Common myeloid progenitor, CD34-positive (primary cell): ENCODE measurements around the gene TMED4.
"Not testable (repeated sequence)": the region's sequence is repeated elsewhere in the genome, so short reads cannot be mapped to it uniquely, and the experiment has no call there.

Source experiments
- CTCF ChIA-PET: fragments of 350-600 bp; sonication (Branson Sonifier 250); formaldehyde crosslinking; loops from one replicate; lab custom pipeline; 2021; ENCODE audit warnings: antibody characterized with exemption; lab: Charles Lee
- POLR2A ChIA-PET: fragments of 350-600 bp; sonication (Branson Sonifier 250); formaldehyde crosslinking; loops from one replicate; lab custom pipeline; 2021; ENCODE audit warnings: antibody characterized with exemption; lab: Charles Lee
- DNase-seq, 3 donors: peaks; one replicate each; pipeline versions ENCODE4 v3.0.0 to v3.0.0-alpha.2; 2013
- H3K27ac ChIP-seq, 2 experiments: 1 replicate in 1 of 2; 2 replicates in 1 of 2; pipeline ENCODE4 v1.7.0; 2013; ENCODE audit warnings: inconsistent platforms in 2 of 2, low read length in 2 of 2, mild to moderate bottlenecking in 2 of 2, low read depth in 1 of 2, moderate library complexity in 1 of 2; ENCODE audit not compliant: severe bottlenecking in 2 of 2, insufficient read depth in 1 of 2, poor library complexity in 1 of 2
- H3K27me3 ChIP-seq, 5 experiments: replicated peaks in 2 of 5; 1 replicate in 3 of 5; 2 replicates in 2 of 5; pipeline versions ENCODE4 v1.6.1 to v1.7.0; 2013; ENCODE audit warnings: low read length in 4 of 5, mild to moderate bottlenecking in 2 of 5, moderate library complexity in 2 of 5, inconsistent platforms in 1 of 5; ENCODE audit not compliant: insufficient read depth in 5 of 5, control insufficient read depth in 4 of 5
- H3K36me3 ChIP-seq, 4 experiments: 1 replicate in 2 of 4; 2 replicates in 2 of 4; pipeline versions ENCODE4 v1.6.1 to v1.7.0; 2013; ENCODE audit warnings: low read length in 3 of 4, control low read depth in 1 of 4, mild to moderate bottlenecking in 1 of 4; ENCODE audit not compliant: control insufficient read depth in 4 of 4, insufficient read depth in 4 of 4
- H3K4me1 ChIP-seq, 4 experiments: 1 replicate in 3 of 4; 2 replicates in 1 of 4; pipeline versions ENCODE4 v1.6.1 to v1.7.1; 2013; ENCODE audit warnings: low read length in 3 of 4, mild to moderate bottlenecking in 3 of 4, control low read depth in 1 of 4, inconsistent platforms in 1 of 4, moderate library complexity in 1 of 4; ENCODE audit not compliant: control insufficient read depth in 4 of 4, insufficient read depth in 4 of 4; ENCODE audit errors: control extremely low read depth in 1 of 4
- H3K4me3 ChIP-seq, 7 experiments: 1 replicate in 4 of 7; 2 replicates in 3 of 7; pipeline versions ENCODE4 v1.5.1 to v1.7.0; 2013; ENCODE audit warnings: mild to moderate bottlenecking in 7 of 7, low read length in 6 of 7, moderate library complexity in 6 of 7, inconsistent platforms in 2 of 7, low read depth in 2 of 7, control low read depth in 1 of 7; ENCODE audit not compliant: insufficient read depth in 4 of 7, control insufficient read depth in 1 of 7; ENCODE audit errors: extremely low read depth in 1 of 7
- H3K9me3 ChIP-seq, 5 experiments: 1 replicate in 4 of 5; 2 replicates in 1 of 5; pipeline versions ENCODE4 v1.6.1 to v1.7.1; 2013; ENCODE audit warnings: low read length in 4 of 5, mild to moderate bottlenecking in 2 of 5, inconsistent platforms in 1 of 5, low read depth in 1 of 5, moderate library complexity in 1 of 5; ENCODE audit not compliant: control insufficient read depth in 4 of 5, insufficient read depth in 2 of 5; ENCODE audit errors: control extremely low read depth in 1 of 5
- WGBS: methylation state at CpG from one replicate; pipeline ENCODE4 v1.1.5; 2013; ENCODE audit not compliant: insufficient coverage; 5-methylcytosine and 5-hydroxymethylcytosine counted together

The TMED4 gene

DNA sequence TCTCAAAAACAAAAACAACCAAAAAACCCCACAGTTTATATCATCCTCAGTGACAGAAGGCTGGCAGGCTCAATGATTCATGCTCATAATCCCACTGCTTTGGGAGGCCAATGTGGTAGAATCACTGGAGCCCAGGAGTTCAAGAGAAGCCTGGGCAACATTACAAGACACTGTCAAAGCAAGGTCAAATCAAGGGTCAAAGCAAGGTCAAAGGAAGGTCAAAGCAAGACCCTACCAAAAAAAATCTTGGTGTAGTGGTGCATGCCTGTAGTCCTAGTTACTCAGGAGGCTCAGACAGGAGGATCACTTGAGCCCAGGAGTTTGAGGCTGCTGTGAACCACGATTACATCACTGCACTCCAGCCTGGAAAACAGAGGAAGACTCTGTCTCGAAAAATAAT, 26.7 kb downstream of the TMED4 start:
- no peak for DNase-seq
- Histone ChIP-seq H3K9me3 (no peaks in the 10 kb centered on the region), H3K27ac (no peak overlapping the region), H3K4me1 (peaks cover 0 to 1% (median 0%) of the 10 kb centered on the region in 4 experiments), H3K36me3 (no peaks in the 10 kb centered on the region), H3K4me3 (no peak overlapping the region), H3K27me3 (no peaks in the 10 kb centered on the region)
- ChIA-PET POLR2A (no interaction called here), CTCF (interaction anchor here (1.5 kb wide), 1 partner anchor 16 kb away, joined by 3 read pairs; no protein-coding TSS in a partner anchor)
- 83% methylated on average over 1 of the region's 2 CpGs for WGBS

DNA sequence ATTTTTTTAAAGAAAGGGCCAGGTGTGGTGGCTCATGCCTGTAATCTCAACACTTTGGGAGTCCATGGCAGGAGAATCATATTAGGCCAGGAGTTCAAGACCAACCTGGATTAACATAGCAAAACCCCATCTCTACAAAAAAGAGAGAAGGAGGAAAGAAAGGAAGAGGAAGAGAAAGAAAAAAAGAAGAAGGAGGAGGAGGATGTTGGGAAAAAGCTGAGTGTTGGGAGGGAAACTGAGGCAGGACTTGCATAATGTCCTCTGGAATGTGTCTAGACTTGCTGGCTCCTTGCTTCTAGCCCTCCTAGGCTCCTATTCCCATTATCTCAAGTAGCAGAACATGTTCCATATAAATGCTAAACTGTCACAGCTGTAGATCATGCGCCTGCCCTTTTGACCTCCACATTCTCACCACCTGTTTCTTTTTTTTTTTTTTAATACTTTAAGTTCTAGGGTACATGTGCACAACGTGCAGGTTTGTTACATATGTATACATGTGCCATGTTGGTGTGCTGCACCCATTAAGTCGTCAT, 29.5 kb downstream of the TMED4 start:
- H3K27ac ChIP-seq, POLR2A ChIA-PET, H3K9me3 ChIP-seq, H3K4me3 ChIP-seq, H3K4me1 ChIP-seq, H3K27me3 ChIP-seq, H3K36me3 ChIP-seq, CTCF ChIA-PET, DNase-seq: not testable (repeated sequence)
- 100% methylated on average over 1 of the region's 3 CpGs for WGBS

DNA sequence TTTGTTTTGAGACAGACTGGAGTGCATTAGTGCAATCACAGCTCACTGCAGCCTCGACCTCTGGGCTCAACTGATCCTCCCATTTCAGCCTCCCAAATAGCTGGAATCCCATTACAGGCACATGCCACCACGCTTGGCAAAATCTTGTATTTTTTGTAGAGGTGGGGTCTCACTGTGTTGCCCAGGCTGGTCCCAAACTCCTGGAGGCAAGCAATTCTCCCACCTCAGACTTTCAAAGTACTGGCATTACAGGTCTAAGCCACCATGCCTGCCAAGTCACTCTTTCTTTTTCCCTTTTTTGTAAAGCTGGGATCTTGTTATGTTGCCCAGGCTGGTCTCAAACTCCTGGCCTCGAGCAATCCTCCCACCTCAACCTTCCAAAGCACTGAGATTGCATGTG, 32.6 kb downstream of the TMED4 start:
- Histone ChIP-seq H3K4me1 (no peaks in the 10 kb centered on the region), H3K36me3 (no peaks in the 10 kb centered on the region), H3K27ac (no peak overlapping the region), H3K27me3 (peaks cover 0 to 3% (median 0%) of the 10 kb centered on the region in 5 experiments), H3K4me3 (no peak overlapping the region), H3K9me3 (no peaks in the 10 kb centered on the region)
- ChIA-PET POLR2A (interaction anchor here (0.6 kb wide), 1 partner anchor 8 kb away, joined by 3 read pairs; no protein-coding TSS in a partner anchor), CTCF (interaction anchor here (1.2 kb wide), 2 partner anchors 15 to 16 kb away, joined by 3 read pairs; no protein-coding TSS in a partner anchor)
- WGBS: 88% methylated on average over 1 of the region's 3 CpGs
- DNase-seq: no peak

DNA sequence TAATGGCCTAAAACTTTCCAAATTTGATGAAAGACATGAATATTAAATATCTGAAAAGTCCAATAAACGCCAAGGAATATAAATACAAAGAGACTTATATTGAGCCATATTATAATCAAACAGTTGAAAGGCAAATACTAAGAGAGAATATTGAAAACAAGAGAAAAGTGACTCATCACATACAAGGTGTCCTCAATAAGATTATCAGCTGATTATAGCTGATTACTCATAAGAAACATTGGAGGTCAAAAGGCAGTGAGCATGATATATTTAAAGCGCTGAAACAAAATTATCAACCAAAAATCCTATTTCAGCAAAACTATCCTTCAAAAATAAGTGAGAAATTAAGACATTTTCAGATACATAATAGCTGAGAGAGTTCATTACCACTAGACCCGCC, 33.1 kb downstream of the TMED4 start:
- Histone ChIP-seq H3K36me3 (no peaks in the 10 kb centered on the region), H3K9me3 (no peaks in the 10 kb centered on the region), H3K4me1 (no peaks in the 10 kb centered on the region), H3K4me3 (no peak overlapping the region), H3K27me3 (peaks cover 0 to 3% (median 0%) of the 10 kb centered on the region in 5 experiments), H3K27ac (no peak overlapping the region)
- no CpG with 5 or more reads among the region's 3 CpGs for WGBS
- no peak for DNase-seq
- CTCF ChIA-PET: interaction anchor here (0.7 to 1.5 kb wide), 4 partner anchors 13 to 397 kb away, joined by 3 to 5 read pairs (median 3); no protein-coding TSS in a partner anchor
- POLR2A ChIA-PET: interaction anchor here (0.6 kb wide), 1 partner anchor 391 kb away, joined by 3 read pairs; no protein-coding TSS in a partner anchor

DNA sequence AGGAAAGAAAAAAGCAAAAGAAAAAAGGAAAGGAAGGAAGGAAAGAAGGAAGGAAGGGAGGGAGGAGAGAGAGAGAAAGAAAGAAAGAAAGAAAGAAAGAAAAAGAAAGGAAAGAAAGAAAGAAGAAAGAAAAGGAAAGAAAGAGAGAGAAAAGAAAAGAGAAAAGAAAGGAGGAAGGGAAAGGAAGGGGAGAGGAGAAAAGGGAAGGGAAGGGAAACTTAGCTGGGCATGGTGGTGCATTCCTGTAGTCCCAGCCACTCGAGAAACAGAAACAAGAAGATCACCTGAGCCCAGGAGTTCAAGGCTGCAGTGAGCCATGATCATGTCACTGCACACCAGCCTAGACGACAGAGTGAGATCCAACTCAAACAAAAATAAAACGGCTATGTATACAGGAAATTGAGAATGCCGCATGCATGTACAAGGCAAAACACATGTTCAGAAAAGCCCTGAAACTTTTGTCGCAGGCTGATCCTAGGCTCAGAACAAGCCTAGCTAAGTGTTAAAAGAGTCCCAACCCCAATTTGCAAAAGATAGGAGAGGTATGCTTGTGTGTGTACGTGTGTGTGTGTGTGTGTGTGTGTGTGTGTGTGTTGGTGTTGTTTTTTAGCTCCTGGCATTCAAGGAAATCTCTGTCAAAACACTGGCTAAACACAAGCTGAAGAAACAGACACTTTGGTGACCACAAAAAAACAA, 34.3 kb downstream of the TMED4 start:
- Histone ChIP-seq H3K4me1 (no peaks in the 10 kb centered on the region), H3K27me3 (peaks cover 0 to 3% (median 0%) of the 10 kb centered on the region in 5 experiments), H3K4me3 (no peak overlapping the region), H3K9me3 (no peaks in the 10 kb centered on the region), H3K36me3 (no peaks in the 10 kb centered on the region), H3K27ac (no peak overlapping the region)
- ChIA-PET CTCF (interaction anchor here (0.5 to 1.5 kb wide), 2 partner anchors 11 to 70 kb away, joined by 3 to 5 read pairs; no protein-coding TSS in a partner anchor), POLR2A (no interaction called here)
- WGBS: 77% methylated on average over 6 of the region's 6 CpGs
- DNase-seq: no peak

DNA sequence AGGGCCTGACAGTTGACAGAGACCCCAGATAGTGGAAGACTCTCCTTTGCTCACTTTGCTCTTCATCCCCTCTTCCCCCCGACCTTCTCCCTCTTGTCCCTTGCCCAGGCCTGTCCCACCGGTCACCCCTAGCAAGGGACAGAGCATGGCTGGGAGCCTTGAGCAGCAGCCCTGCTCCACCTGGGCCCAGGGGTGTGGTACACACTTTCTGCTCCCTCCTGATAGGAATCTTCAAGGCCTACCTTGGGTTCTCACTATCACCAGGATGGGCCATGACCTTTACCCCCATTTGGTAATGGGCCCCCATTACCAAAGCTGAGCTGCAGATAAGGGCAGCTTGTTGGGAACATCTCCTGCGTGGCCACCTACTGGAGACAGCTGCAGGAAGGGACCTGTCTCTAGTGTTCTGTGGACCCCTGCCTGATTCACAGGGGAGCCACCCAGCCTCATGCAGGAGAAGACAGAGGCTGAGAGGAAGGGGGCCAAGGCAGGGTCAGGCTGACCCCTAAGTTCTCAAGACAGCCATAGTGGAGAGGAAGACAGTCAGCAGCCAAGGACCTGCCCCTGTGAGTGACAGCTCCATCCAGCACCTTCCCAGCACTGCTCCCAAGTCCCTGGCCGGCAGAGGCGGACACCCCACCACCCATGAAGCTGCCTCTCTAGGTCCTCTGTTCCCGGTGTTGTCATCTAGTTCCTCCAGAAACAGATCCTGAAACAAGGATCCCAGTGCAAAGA, 40.0 kb downstream of the TMED4 start:
- Histone ChIP-seq H3K9me3 (no peaks in the 10 kb centered on the region), H3K36me3 (no peaks in the 10 kb centered on the region), H3K27me3 (peaks cover 0 to 3% (median 0%) of the 10 kb centered on the region in 5 experiments), H3K4me3 (no peak overlapping the region), H3K4me1 (no peaks in the 10 kb centered on the region), H3K27ac (no peak overlapping the region)
- ChIA-PET POLR2A (interaction anchor here (0.6 kb wide), 1 partner anchor 8 kb away, joined by 3 read pairs; no protein-coding TSS in a partner anchor), CTCF (interaction anchor here (1.0 kb wide), 1 partner anchor 23 kb away, joined by 3 read pairs; no protein-coding TSS in a partner anchor)
- DNase-seq: no peak
- WGBS: 100% methylated on average over 6 of the region's 6 CpGs
